HG03280 (cell line): ENCODE data around the gene NIT1.
"Not testable (repeated sequence)": the region's sequence is repeated elsewhere in the genome, so short reads cannot be mapped to it uniquely, and the experiment has no call there.

ENCODE experiments used
- ATAC-seq: cut with Tn5 transposase; IDR thresholded peaks from one replicate; pipeline ENCODE4 v1.9.1; 2021; ENCODE audit warnings: mild to moderate bottlenecking, moderate library complexity; ENCODE audit not compliant: unreplicated experiment

The NIT1 gene

GRCh38 chr1:161111527-161111926, 6.4 kb upstream of the NIT1 start:
- no peak for ATAC-seq

- no peak for ATAC-seq
Measured at GRCh38 chr1:161113915-161114314, 4.0 kb upstream of the NIT1 start.

- ATAC-seq, result no peak
Measured at GRCh38 chr1:161114556-161114955, 3.3 kb upstream of the NIT1 start.

- no peak for ATAC-seq
Measured at GRCh38 chr1:161115132-161115711, 2.7 kb upstream of the NIT1 start.

- ATAC-seq, result not testable (repeated sequence)
Measured at GRCh38 chr1:161115961-161116360, 1.9 kb upstream of the NIT1 start.

- ATAC-seq, result no peak
Measured at GRCh38 chr1:161119092-161119903, 1.4 kb downstream of the NIT1 start.

- no peak for ATAC-seq
Measured at GRCh38 chr1:161121042-161121650, 3.2 kb downstream of the NIT1 start.

- ATAC-seq, result no peak
Measured at GRCh38 chr1:161121834-161122233, 3.9 kb downstream of the NIT1 start.

- no peak for ATAC-seq
Measured at GRCh38 chr1:161122967-161123366, 5.1 kb downstream of the NIT1 start.

GRCh38 chr1:161127649-161128048, 9.7 kb downstream of the NIT1 start:
- no peak for ATAC-seq

- no peak for ATAC-seq
Measured at GRCh38 chr1:161128591-161129420, 10.9 kb downstream of the NIT1 start.

- ATAC-seq, result no peak
Measured at GRCh38 chr1:161130266-161130665, 12.4 kb downstream of the NIT1 start.

- ATAC-seq, result no peak
Measured at GRCh38 chr1:161131523-161132409, 13.9 kb downstream of the NIT1 start.

GRCh38 chr1:161132410-161133219, 14.7 kb downstream of the NIT1 start, which contains the start of gene DEDD:
Gene DEDD, minus strand, starts transcription at chr1:161132667. Its CDS starts 8,205 bp downstream, at chr1:161124462.
- peak; percentile 93 for ATAC-seq

- no peak for ATAC-seq
Measured at GRCh38 chr1:161133220-161133740, 15.4 kb downstream of the NIT1 start.

- no peak for ATAC-seq
Measured at GRCh38 chr1:161137881-161138280, 20.0 kb downstream of the NIT1 start.

GRCh38 chr1:161138431-161138830, 20.5 kb downstream of the NIT1 start:
- no peak for ATAC-seq

- no peak for ATAC-seq
Measured at GRCh38 chr1:161139766-161140165, 21.9 kb downstream of the NIT1 start.

GRCh38 chr1:161140755-161141400, 23.0 kb downstream of the NIT1 start:
- no peak for ATAC-seq
